Kidney tubule cell (primary cell): ENCODE measurements around the gene SOX5.
"Not testable (repeated sequence)": the region's sequence is repeated elsewhere in the genome, so short reads cannot be mapped to it uniquely, and the experiment has no call there.

Experiments used
- DNase-seq: peaks from one replicate; pipeline ENCODE4 v3.0.0-alpha.2; 2018; ENCODE audit warnings: low spot score

The SOX5 gene

GRCh38 chr12:23540572-23540971 is 408.9 kb downstream of the SOX5 start:
- DNase-seq: no peak

- no peak for DNase-seq
Measured at GRCh38 chr12:23536293-23536692, 413.2 kb downstream of the SOX5 start.

- DNase-seq: no peak
Measured at GRCh38 chr12:23535441-23535840, 414.0 kb downstream of the SOX5 start.

GRCh38 chr12:23534196-23534595 is 415.3 kb downstream of the SOX5 start:
- no peak for DNase-seq

- DNase-seq: no peak
Measured at GRCh38 chr12:23533699-23534098, 415.8 kb downstream of the SOX5 start.

- no peak for DNase-seq
Measured at GRCh38 chr12:23533265-23533664, 416.2 kb downstream of the SOX5 start.

GRCh38 chr12:23528316-23528715 is 421.2 kb downstream of the SOX5 start:
- DNase-seq: no peak

- DNase-seq: no peak
Measured at GRCh38 chr12:23525450-23526072, 423.9 kb downstream of the SOX5 start.

- DNase-seq: no peak
Measured at GRCh38 chr12:23523339-23523738, 426.1 kb downstream of the SOX5 start.

- not testable (repeated sequence) for DNase-seq
Measured at GRCh38 chr12:23519444-23519843, 430.0 kb downstream of the SOX5 start.

GRCh38 chr12:23515785-23516184 is 433.7 kb downstream of the SOX5 start:
- DNase-seq: not testable (repeated sequence)

GRCh38 chr12:23510484-23510883 is 439.0 kb downstream of the SOX5 start:
- no peak for DNase-seq

GRCh38 chr12:23509832-23510231 is 439.6 kb downstream of the SOX5 start:
- not testable (repeated sequence) for DNase-seq

GRCh38 chr12:23507785-23508184 is 441.7 kb downstream of the SOX5 start:
- DNase-seq: not testable (repeated sequence)

- not testable (repeated sequence) for DNase-seq
Measured at GRCh38 chr12:23505736-23506135, 443.7 kb downstream of the SOX5 start.

GRCh38 chr12:23504641-23505399 is 444.6 kb downstream of the SOX5 start:
- no peak for DNase-seq

GRCh38 chr12:23504043-23504442 is 445.4 kb downstream of the SOX5 start:
- no peak for DNase-seq

- no peak for DNase-seq
Measured at GRCh38 chr12:23503544-23503943, 445.9 kb downstream of the SOX5 start.

GRCh38 chr12:23502259-23502658 is 447.2 kb downstream of the SOX5 start:
- DNase-seq: no peak

GRCh38 chr12:23495472-23495871 is 454.0 kb downstream of the SOX5 start:
- DNase-seq: no peak

GRCh38 chr12:23493672-23494071 is 455.8 kb downstream of the SOX5 start:
- no peak for DNase-seq

- DNase-seq: not testable (repeated sequence)
Measured at GRCh38 chr12:23491029-23491428, 458.4 kb downstream of the SOX5 start.

- DNase-seq: no peak
Measured at GRCh38 chr12:23488130-23488529, 461.3 kb downstream of the SOX5 start.

- DNase-seq: no peak
Measured at GRCh38 chr12:23484238-23484637, 465.2 kb downstream of the SOX5 start.
